ENCODE measurements around the gene CDCP2. TPM values are rescaled to one million over a fixed set of nuclear protein-coding genes. Genes with fewer than 3 reads are reported as not detected.
A peak's percentile ranks its signal among the peaks of the same experiment; 100 is the strongest.

CDCP2 gene
- total RNA-seq, result under 1 TPM; 0.21 to 0.32 TPM
- polyA plus RNA-seq, result not detected
- long read RNA-seq, donor 1, result 0 reads
- long read RNA-seq, donor 2, result 0 reads

GRCh38 chr1:54152696-54153095 is at the start of gene CDCP2:
Gene CDCP2 (minus strand): TSS chr1:54153000. CDS start chr1:54152922, 78 bp downstream.
- Histone ChIP-seq H3K36me3 (ENCODE audit: control insufficient read depth in 1 of 2, insufficient read depth in 2 of 2, low read length in 1 of 2) (no peaks in the 10 kb centered on the region), H3K27me3 (ENCODE audit: control insufficient read depth in 1 of 2, insufficient read depth in 2 of 2, low read length in 1 of 2) (no peaks in the 10 kb centered on the region), H3K27ac (ENCODE audit: low read depth in 1 of 2, low read length in 2 of 2) (no peak within 1 kb of the TSS), H3K9me3 (ENCODE audit: control insufficient read depth, low read length) (no peaks in the 10 kb centered on the region), H3K4me1 (ENCODE audit: control insufficient read depth in 1 of 2, insufficient read depth in 2 of 2, low read length in 2 of 2) (no peaks in the 10 kb centered on the region), H3K4me3 (ENCODE audit: low read length in 2 of 2) (no peak within 1 kb of the TSS)
- ATAC-seq (ENCODE audit: low FRiP score) (no peak), DNase-seq (no peak)
- intact Hi-C loops (cut with DNase I), result no loop called here
- WGBS, 2 donors, result 96% methylated on average over 5 of the region's 5 CpGs

- 1% methylated on average over 15 of the region's 15 CpGs for WGBS, 2 donors
- peak overlapping the region in 1 of 2 donors; percentile 1 for H3K27ac ChIP-seq (ENCODE audit: low read depth in 1 of 2, low read length in 2 of 2)
Measured at GRCh38 chr1:54200519-54200997, 47.8 kb upstream of the CDCP2 start.

GRCh38 chr1:54199765-54200518 is 47.1 kb upstream of the CDCP2 start, which contains the start of the genes CYB5RL and MRPL37:
Gene CYB5RL (minus strand): TSS chr1:54200030. CDS start chr1:54195616, 4,414 bp downstream.
Gene MRPL37 (plus strand): TSS chr1:54200167. CDS start chr1:54200244, 77 bp downstream.
- peak; percentile 97 for ATAC-seq (ENCODE audit: low FRiP score)
- Histone ChIP-seq H3K27me3 (ENCODE audit: control insufficient read depth in 1 of 2, insufficient read depth in 2 of 2, low read length in 1 of 2) (no peaks in the 10 kb centered on the region), H3K36me3 (ENCODE audit: control insufficient read depth in 1 of 2, insufficient read depth in 2 of 2, low read length in 1 of 2) (peaks cover 1 to 4% of the 10 kb centered on the region in 2 donors), H3K9me3 (ENCODE audit: control insufficient read depth, low read length) (no peaks in the 10 kb centered on the region), H3K4me1 (ENCODE audit: control insufficient read depth in 1 of 2, insufficient read depth in 2 of 2, low read length in 2 of 2) (peaks cover 0 to 4% of the 10 kb centered on the region in 2 donors), H3K4me3 (ENCODE audit: low read length in 2 of 2) (peak within 1 kb of the TSS; percentile 61 to 90), H3K27ac (ENCODE audit: low read depth in 1 of 2, low read length in 2 of 2) (peak within 1 kb of the TSS in 1 of 2 donors; percentile 47)
- DNase-seq, result peak; percentile 91 to 93
- intact Hi-C loops (cut with DNase I), result no loop called here
- 0% methylated on average over 51 of the region's 51 CpGs for WGBS, 2 donors

More at GRCh38 chr1:54200519-54200997, 47.8 kb upstream of the CDCP2 start:
- Histone ChIP-seq H3K36me3 (ENCODE audit: control insufficient read depth in 1 of 2, insufficient read depth in 2 of 2, low read length in 1 of 2) (peaks cover 5 to 6% of the 10 kb centered on the region in 2 donors), H3K4me3 (ENCODE audit: low read length in 2 of 2) (peak overlapping the region; percentile 50 to 90), H3K27me3 (ENCODE audit: control insufficient read depth in 1 of 2, insufficient read depth in 2 of 2, low read length in 1 of 2) (no peaks in the 10 kb centered on the region), H3K9me3 (ENCODE audit: control insufficient read depth, low read length) (no peaks in the 10 kb centered on the region), H3K4me1 (ENCODE audit: control insufficient read depth in 1 of 2, insufficient read depth in 2 of 2, low read length in 2 of 2) (peaks cover 0 to 4% of the 10 kb centered on the region in 2 donors)
- DNase-seq, result no peak
- intact Hi-C loops (cut with DNase I), result no loop called here
- ATAC-seq (ENCODE audit: low FRiP score), result peak; percentile 42

DNA sequence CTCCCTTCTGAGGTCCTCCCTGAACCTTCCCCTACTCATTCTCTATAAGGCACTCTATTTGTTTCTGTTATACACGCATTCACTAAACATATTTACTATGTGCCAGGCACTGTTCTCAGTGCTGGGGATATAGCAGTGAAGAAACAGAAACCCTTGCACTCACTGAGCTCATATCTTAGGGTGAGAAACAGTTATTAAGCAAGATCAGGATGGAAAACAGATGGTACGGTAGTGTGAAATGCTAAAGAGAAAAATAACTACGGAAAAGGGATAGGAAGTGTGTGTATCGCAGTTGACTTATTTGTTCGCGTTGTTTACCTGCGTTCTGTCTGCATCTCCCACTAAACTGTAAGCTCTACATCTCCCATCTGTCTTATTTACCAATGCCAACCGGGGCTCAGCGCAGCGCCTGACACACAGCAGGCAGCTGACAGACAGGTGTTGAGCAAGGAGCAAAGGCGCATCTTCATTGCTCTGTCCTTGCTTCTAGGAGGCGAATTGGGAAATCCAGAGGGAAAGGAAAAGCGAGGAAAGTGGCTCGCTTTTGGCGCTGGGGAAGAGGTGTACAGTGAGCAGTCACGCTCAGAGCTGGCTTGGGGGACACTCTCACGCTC is 46.5 kb upstream of the CDCP2 start:
- Histone ChIP-seq H3K27me3 (ENCODE audit: control insufficient read depth in 1 of 2, insufficient read depth in 2 of 2, low read length in 1 of 2) (no peaks in the 10 kb centered on the region), H3K4me3 (ENCODE audit: low read length in 2 of 2) (peak overlapping the region; percentile 61 to 90), H3K4me1 (ENCODE audit: control insufficient read depth in 1 of 2, insufficient read depth in 2 of 2, low read length in 2 of 2) (peaks cover 0 to 4% of the 10 kb centered on the region in 2 donors), H3K27ac (ENCODE audit: low read depth in 1 of 2, low read length in 2 of 2) (peak overlapping the region in 1 of 2 donors; percentile 47), H3K9me3 (ENCODE audit: control insufficient read depth, low read length) (no peaks in the 10 kb centered on the region), H3K36me3 (ENCODE audit: control insufficient read depth in 1 of 2, insufficient read depth in 2 of 2, low read length in 1 of 2) (peaks cover 3 to 5% of the 10 kb centered on the region in 2 donors)
- intact Hi-C loops (cut with DNase I), result no loop called here
- ATAC-seq (ENCODE audit: low FRiP score) (no peak), DNase-seq (no peak)
- WGBS, 2 donors, result 17 to 19% methylated on average over 17 of the region's 17 CpGs

- intact Hi-C loops (cut with DNase I), result no loop called here
- Histone ChIP-seq H3K27me3 (ENCODE audit: control insufficient read depth in 1 of 2, insufficient read depth in 2 of 2, low read length in 1 of 2) (no peaks in the 10 kb centered on the region), H3K4me1 (ENCODE audit: control insufficient read depth in 1 of 2, insufficient read depth in 2 of 2, low read length in 2 of 2) (no peaks in the 10 kb centered on the region), H3K36me3 (ENCODE audit: control insufficient read depth in 1 of 2, insufficient read depth in 2 of 2, low read length in 1 of 2) (peaks cover 5 to 7% of the 10 kb centered on the region in 2 donors), H3K27ac (ENCODE audit: low read depth in 1 of 2, low read length in 2 of 2) (no peak overlapping the region), H3K9me3 (ENCODE audit: control insufficient read depth, low read length) (no peaks in the 10 kb centered on the region), H3K4me3 (ENCODE audit: low read length in 2 of 2) (no peak overlapping the region)
- no peak for ATAC-seq (ENCODE audit: low FRiP score)
- WGBS, 2 donors, result 91 to 95% methylated on average over 5 of the region's 5 CpGs
- no peak for DNase-seq
Measured at GRCh38 chr1:54193453-54193852, 40.7 kb upstream of the CDCP2 start.

DNA sequence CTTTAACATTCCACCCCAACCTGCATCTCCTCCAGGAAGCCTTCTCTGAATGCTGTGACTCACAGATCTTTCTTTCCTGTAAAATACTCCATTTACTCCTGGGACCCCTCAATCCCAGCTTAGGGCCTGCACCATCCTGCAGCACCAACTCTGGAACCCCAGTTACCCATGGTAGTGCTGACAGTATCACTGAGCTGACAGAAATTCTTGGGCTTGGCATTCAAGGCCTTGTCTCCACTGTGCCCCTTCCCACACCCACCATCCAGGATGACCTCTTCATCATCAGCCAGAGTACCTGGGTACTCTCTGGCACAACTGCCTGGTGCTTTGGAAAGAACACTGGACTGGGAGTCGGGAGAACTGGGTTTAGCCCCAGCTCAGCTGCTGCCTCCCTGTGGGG is 38.7 kb upstream of the CDCP2 start:
- DNase-seq, result no peak
- WGBS, 2 donors, result 0 to 97% methylated on average over 1 of the region's 1 CpG
- H3K4me3 ChIP-seq (ENCODE audit: low read length in 2 of 2), result no peak overlapping the region
- H3K9me3 ChIP-seq (ENCODE audit: control insufficient read depth, low read length), result no peaks in the 10 kb centered on the region
- no peak for ATAC-seq (ENCODE audit: low FRiP score)
- no peaks in the 10 kb centered on the region for H3K4me1 ChIP-seq (ENCODE audit: control insufficient read depth in 1 of 2, insufficient read depth in 2 of 2, low read length in 2 of 2)
- H3K27me3 ChIP-seq (ENCODE audit: control insufficient read depth in 1 of 2, insufficient read depth in 2 of 2, low read length in 1 of 2), result no peaks in the 10 kb centered on the region
- intact Hi-C loops (cut with DNase I), result no loop called here
- no peak overlapping the region for H3K27ac ChIP-seq (ENCODE audit: low read depth in 1 of 2, low read length in 2 of 2)
- peaks cover 5 to 9% of the 10 kb centered on the region in 2 donors for H3K36me3 ChIP-seq (ENCODE audit: control insufficient read depth in 1 of 2, insufficient read depth in 2 of 2, low read length in 1 of 2)

DNA sequence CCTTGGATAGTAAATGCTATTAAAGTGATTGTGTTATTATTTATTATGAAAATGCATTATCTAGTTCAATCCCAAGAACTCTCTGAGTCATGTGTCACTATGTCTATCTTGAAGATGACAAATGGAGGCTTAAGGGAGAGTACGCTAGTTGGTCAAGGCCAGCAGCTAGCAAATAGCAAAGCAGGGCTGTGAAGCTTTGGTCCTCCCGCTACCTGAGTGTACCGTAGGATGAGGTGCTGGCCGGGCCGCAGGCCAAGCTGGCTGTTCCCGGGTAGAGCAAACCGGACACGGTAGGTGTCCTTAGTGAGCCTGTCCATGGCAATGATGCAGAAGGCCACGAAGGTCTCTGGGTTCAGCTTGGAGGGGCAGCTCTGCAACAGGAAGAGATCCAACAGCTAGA is 37.7 kb upstream of the CDCP2 start:
- intact Hi-C loops (cut with DNase I), result no loop called here
- ATAC-seq (ENCODE audit: low FRiP score) (no peak), DNase-seq (no peak)
- Histone ChIP-seq H3K4me1 (ENCODE audit: control insufficient read depth in 1 of 2, insufficient read depth in 2 of 2, low read length in 2 of 2) (no peaks in the 10 kb centered on the region), H3K9me3 (ENCODE audit: control insufficient read depth, low read length) (no peaks in the 10 kb centered on the region), H3K4me3 (ENCODE audit: low read length in 2 of 2) (no peak overlapping the region), H3K27ac (ENCODE audit: low read depth in 1 of 2, low read length in 2 of 2) (no peak overlapping the region), H3K27me3 (ENCODE audit: control insufficient read depth in 1 of 2, insufficient read depth in 2 of 2, low read length in 1 of 2) (no peaks in the 10 kb centered on the region), H3K36me3 (ENCODE audit: control insufficient read depth in 1 of 2, insufficient read depth in 2 of 2, low read length in 1 of 2) (peaks cover 5 to 10% of the 10 kb centered on the region in 2 donors)
- WGBS, 2 donors, result 92 to 93% methylated on average over 9 of the region's 9 CpGs

GRCh38 chr1:54188291-54188690 is 35.5 kb upstream of the CDCP2 start:
- H3K4me1 ChIP-seq (ENCODE audit: control insufficient read depth in 1 of 2, insufficient read depth in 2 of 2, low read length in 2 of 2), result no peaks in the 10 kb centered on the region
- intact Hi-C loops (cut with DNase I), result no loop called here
- no peak for ATAC-seq (ENCODE audit: low FRiP score)
- no peak for DNase-seq
- H3K36me3 ChIP-seq (ENCODE audit: control insufficient read depth in 1 of 2, insufficient read depth in 2 of 2, low read length in 1 of 2), result peaks cover 0 to 5% of the 10 kb centered on the region in 2 donors
- 80 to 89% methylated on average over 1 of the region's 1 CpG for WGBS, 2 donors
- no peaks in the 10 kb centered on the region for H3K27me3 ChIP-seq (ENCODE audit: control insufficient read depth in 1 of 2, insufficient read depth in 2 of 2, low read length in 1 of 2)
- no peaks in the 10 kb centered on the region for H3K9me3 ChIP-seq (ENCODE audit: control insufficient read depth, low read length)
- H3K27ac ChIP-seq (ENCODE audit: low read depth in 1 of 2, low read length in 2 of 2), result no peak overlapping the region
- no peak overlapping the region for H3K4me3 ChIP-seq (ENCODE audit: low read length in 2 of 2)
